A172 (cell line): ENCODE results near the gene NPR2. TPM values are rescaled to one million over a fixed set of nuclear protein-coding genes. Genes with fewer than 3 reads are reported as not detected.
A peak's percentile ranks its signal among the peaks of the same experiment; 100 is the strongest.

Experiments
- DNase-seq: peaks from one replicate; pipeline ENCODE4 v3.0.0-alpha.2; 2015; ENCODE audit warnings: low spot score
- total RNA-seq: library from RNA; depleted of rRNA; stranded (reverse); fragments of >200 nt; shearing (Covaris generic); gene quantifications from 2 replicates; pipeline ENCODE4 v1.2.3, GENCODE V29; 2014

Gene NPR2
- total RNA-seq, 1 experiment from 2014 or later, result 1.9 TPM

- DNase-seq, result no peak
Observed at GRCh38 chr9:35832814-35833213, 41.4 kb downstream of the NPR2 start.

GRCh38 chr9:35834260-35835215 lies 43.1 kb downstream of the NPR2 start:
- DNase-seq, result no peak

- no peak for DNase-seq
Observed at GRCh38 chr9:35835216-35835632, 43.8 kb downstream of the NPR2 start.

GRCh38 chr9:35835766-35836165 lies 44.4 kb downstream of the NPR2 start:
- no peak for DNase-seq

- DNase-seq, result no peak
Observed at GRCh38 chr9:35836595-35836994, 45.2 kb downstream of the NPR2 start.

- DNase-seq, result no peak
Observed at GRCh38 chr9:35839926-35840325, 48.5 kb downstream of the NPR2 start.

- no peak for DNase-seq
Observed at GRCh38 chr9:35840881-35841644, 49.7 kb downstream of the NPR2 start.

GRCh38 chr9:35841645-35841900 lies 50.2 kb downstream of the NPR2 start:
- DNase-seq, result no peak

- no peak for DNase-seq
Observed at GRCh38 chr9:35842020-35842745, 50.8 kb downstream of the NPR2 start.

GRCh38 chr9:35842795-35843194 lies 51.4 kb downstream of the NPR2 start:
- no peak for DNase-seq

- DNase-seq, result peak; percentile 91
Observed at GRCh38 chr9:35844628-35845270, 53.4 kb downstream of the NPR2 start.

GRCh38 chr9:35845824-35846771 lies 54.7 kb downstream of the NPR2 start:
- no peak for DNase-seq

GRCh38 chr9:35847792-35848572 lies 56.6 kb downstream of the NPR2 start:
- peak; percentile 40 for DNase-seq

GRCh38 chr9:35852267-35852815 lies 61.0 kb downstream of the NPR2 start:
- DNase-seq, result no peak

GRCh38 chr9:35852876-35853865 lies 61.8 kb downstream of the NPR2 start:
- no peak for DNase-seq

- DNase-seq, result no peak
Observed at GRCh38 chr9:35854091-35854762, 62.8 kb downstream of the NPR2 start.

GRCh38 chr9:35856206-35856605 lies 64.8 kb downstream of the NPR2 start:
- no peak for DNase-seq

- DNase-seq, result no peak
Observed at GRCh38 chr9:35856882-35857281, 65.5 kb downstream of the NPR2 start.
